Measurements from ENCODE around the gene FBN2. TPM values are rescaled to one million over a fixed set of nuclear protein-coding genes. Genes with fewer than 3 reads are reported as not detected.
A peak's percentile ranks its signal among the peaks of the same experiment; 100 is the strongest.

Gene FBN2
- total and polyA plus RNA-seq, 2 of the 4 experiments (the other 2 are of a cell fraction) = 26.7 to 69.0 TPM

- in situ Hi-C loops (cut with MboI; ENCODE audit: low sequenced_read_pairs) = loop anchor here (25.0 kb wide), 1 partner anchor 931 kb away; no protein-coding TSS in a partner anchor
- CTCF ChIA-PET = interaction anchor here (1.0 to 1.2 kb wide), 2 partner anchors 21 to 43 kb away, joined by 3 read pairs; no protein-coding TSS in a partner anchor
- BruUV-seq (replicated peaks) = no TSS peak
Observed at GRCh38 chr5:128493657-128494329, 44.3 kb downstream of the FBN2 start.

More at GRCh38 chr5:128493657-128494329, 44.3 kb downstream of the FBN2 start:
- no peak for TF ChIP-seq POLR2A (IDR thresholded peaks at IDR 0.05; ENCODE audit: low read depth, low read length)
- no peak for TF ChIP-seq FOS (IDR thresholded peaks at IDR 0.05; ENCODE audit: low read depth, low read length)
- TF ChIP-seq ELK1 (IDR thresholded peaks at IDR 0.05; ENCODE audit: borderline replicate concordance, low read depth, low read length) = no peak
- TF ChIP-seq MAFK (IDR thresholded peaks at IDR 0.05; ENCODE audit: low read depth, low read length) = no peak
- TF ChIP-seq MXI1 (IDR thresholded peaks at IDR 0.05; ENCODE audit: borderline replicate concordance, low read depth, low read length) = no peak
- TF ChIP-seq CTCF (conservative IDR thresholded peaks at IDR 0.05; ENCODE audit: low read depth, low read length) = no peak
- TF ChIP-seq MAZ (IDR thresholded peaks at IDR 0.05; ENCODE audit: borderline replicate concordance, low read depth, low read length) = no peak
- no peak for TF ChIP-seq CEBPB (IDR thresholded peaks at IDR 0.05; ENCODE audit: low read depth, low read length)
- POLR2A ChIA-PET (ENCODE audit: unreplicated experiment) = no interaction called here
- no peak overlapping the region for H2BK5ac ChIP-seq (ENCODE audit: low read depth, low read length, poor library complexity, severe bottlenecking)
- no peak overlapping the region for H3K27ac ChIP-seq (ENCODE audit: insufficient read depth, low read length)
- 100% methylated on average over 1 of the region's 4 CpGs; no CpG with 5 or more reads in 1 of the 2 experiments for WGBS, 2 experiments (ENCODE audit: extremely low coverage in 2 of 2, insufficient read length in 1 of 2)
- H3K4me2 ChIP-seq (ENCODE audit: low read depth, low read length) = no peak overlapping the region
- no peak overlapping the region for H3K9ac ChIP-seq (ENCODE audit: low read depth, low read length)
- ATAC-seq (ENCODE audit: low read depth) (peak; percentile 34), DNase-seq (peak; percentile 8)
- no peak overlapping the region for H2BK15ac ChIP-seq (ENCODE audit: low read depth, low read length)
- no peaks in the 10 kb centered on the region for H3K9me3 ChIP-seq (ENCODE audit: control insufficient read depth, insufficient read depth, low read length)
- peaks cover 6% of the 10 kb centered on the region for H3K4me1 ChIP-seq (ENCODE audit: control insufficient read depth, insufficient read depth, low read length)
- H2AK9ac ChIP-seq (replicated peaks; ENCODE audit: low read depth, low read length, poor library complexity) = no peak overlapping the region
- H4K91ac ChIP-seq (ENCODE audit: insufficient read depth, low read depth, low read length) = no peak overlapping the region
- no peak overlapping the region for H3K14ac ChIP-seq (replicated peaks; ENCODE audit: low read depth, low read length)
- intact Hi-C loops (cut with micrococcal nuclease) = no loop called here
- peaks cover 4 to 31% of the 10 kb centered on the region in 2 experiments; a peak in 3 of 4 replicates for H3K79me1 ChIP-seq (ENCODE audit: low read depth in 1 of 2, low read length in 2 of 2)
- no peak overlapping the region for H4K8ac ChIP-seq (ENCODE audit: low read depth in 2 of 2, low read length in 2 of 2)
- H3K4ac ChIP-seq (ENCODE audit: low read depth, low read length) = no peak overlapping the region
- peaks cover 22% of the 10 kb centered on the region; the same call in 1 of the 2 replicates for H4K20me1 ChIP-seq (ENCODE audit: insufficient read depth, low read length)
- H2BK120ac ChIP-seq (ENCODE audit: low read depth, low read length) = no peak overlapping the region
- no peak overlapping the region for H2BK20ac ChIP-seq (ENCODE audit: low read depth, low read length)
- H4K5ac ChIP-seq (ENCODE audit: low read depth, low read length) = no peak overlapping the region
- peaks cover 3% of the 10 kb centered on the region; the same call in 1 of the 2 replicates for H3K9me1 ChIP-seq (ENCODE audit: insufficient read depth, low read length)
- H3K18ac ChIP-seq (ENCODE audit: low read depth, low read length) = no peak overlapping the region
- no peaks in the 10 kb centered on the region for H3K27me3 ChIP-seq (ENCODE audit: control insufficient read depth, insufficient read depth, low read length)
- H3K56ac ChIP-seq (ENCODE audit: extremely low read depth, insufficient read depth, low read length) = no peak overlapping the region; the same call in 1 of the 2 replicates
- H3K4me3 ChIP-seq (ENCODE audit: insufficient read depth, low read depth, low read length) = no peak overlapping the region
- no peak overlapping the region for H2AFZ ChIP-seq (replicated peaks; ENCODE audit: low read length, poor library complexity)
- H2AK5ac ChIP-seq (ENCODE audit: low read depth, low read length) = no peak overlapping the region
- no peak overlapping the region for H3K23ac ChIP-seq (ENCODE audit: low read depth, low read length)
- H3K36me3 ChIP-seq (ENCODE audit: control insufficient read depth, insufficient read depth, low read length) = peaks cover 1% of the 10 kb centered on the region
- dilution Hi-C loops (cut with HindIII; ENCODE audit: low sequenced_read_pairs, unreplicated experiment) = no loop called here
